ENCODE measurements around the gene RAET1E.
"Not testable (repeated sequence)": the region's sequence is repeated elsewhere in the genome, so short reads cannot be mapped to it uniquely, and the experiment has no call there.

Gene RAET1E

GRCh38 chr6:149940672-149940982 is 42.7 kb upstream of the RAET1E start:
- H3K4me3 ChIP-seq (replicated peaks; ENCODE audit: low read depth, low read length) = no peak overlapping the region

GRCh38 chr6:149939909-149940671 is 42.2 kb upstream of the RAET1E start:
- no peak for TF ChIP-seq CTCF (IDR thresholded peaks at IDR 0.05; ENCODE audit: insufficient read depth, low read length, poor library complexity, severe bottlenecking)
- Histone ChIP-seq H3K27me3 (replicated peaks; ENCODE audit: control insufficient read depth, insufficient read depth, low read length) (peaks cover 2% of the 10 kb centered on the region), H3K4me3 (replicated peaks; ENCODE audit: low read depth, low read length) (no peak overlapping the region), H3K36me3 (ENCODE audit: control insufficient read depth, insufficient read depth, low read length) (no peaks in the 10 kb centered on the region)
- no peak for DNase-seq (ENCODE audit: extremely low read depth, insufficient read length)

More at GRCh38 chr6:149940672-149940982, 42.7 kb upstream of the RAET1E start:
- Histone ChIP-seq H3K36me3 (ENCODE audit: control insufficient read depth, insufficient read depth, low read length) (no peaks in the 10 kb centered on the region), H3K27me3 (replicated peaks; ENCODE audit: control insufficient read depth, insufficient read depth, low read length) (peaks cover 2% of the 10 kb centered on the region)
- DNase-seq (ENCODE audit: extremely low read depth, insufficient read length) = no peak
- TF ChIP-seq CTCF (IDR thresholded peaks at IDR 0.05; ENCODE audit: insufficient read depth, low read length, poor library complexity, severe bottlenecking) = no peak

- Histone ChIP-seq H3K27me3 (replicated peaks; ENCODE audit: control insufficient read depth, insufficient read depth, low read length) (peaks cover 3% of the 10 kb centered on the region), H3K4me3 (replicated peaks; ENCODE audit: low read depth, low read length) (no peak overlapping the region; the same call in 1 of the 2 replicates), H3K36me3 (ENCODE audit: control insufficient read depth, insufficient read depth, low read length) (no peaks in the 10 kb centered on the region)
- TF ChIP-seq CTCF (IDR thresholded peaks at IDR 0.05; ENCODE audit: insufficient read depth, low read length, poor library complexity, severe bottlenecking) = no peak
- DNase-seq (ENCODE audit: extremely low read depth, insufficient read length) = no peak
Measured at GRCh38 chr6:149939356-149939648, 41.4 kb upstream of the RAET1E start.

- peak overlapping the region; percentile 51 for H3K4me3 ChIP-seq (replicated peaks; ENCODE audit: low read depth, low read length)
- TF ChIP-seq CTCF (IDR thresholded peaks at IDR 0.05; ENCODE audit: insufficient read depth, low read length, poor library complexity, severe bottlenecking) = no peak
Measured at GRCh38 chr6:149938571-149939355, 40.9 kb upstream of the RAET1E start.

GRCh38 chr6:149938013-149938570 is 40.2 kb upstream of the RAET1E start:
- peak; percentile 11 for TF ChIP-seq CTCF (IDR thresholded peaks at IDR 0.05; ENCODE audit: insufficient read depth, low read length, poor library complexity, severe bottlenecking)
- H3K27me3 ChIP-seq (replicated peaks; ENCODE audit: control insufficient read depth, insufficient read depth, low read length); DNase-seq (ENCODE audit: extremely low read depth, insufficient read length); H3K36me3 ChIP-seq (ENCODE audit: control insufficient read depth, insufficient read depth, low read length): not testable (repeated sequence)
- H3K4me3 ChIP-seq (replicated peaks; ENCODE audit: low read depth, low read length) = peak overlapping the region; percentile 51; the same call in 1 of the 2 replicates

More at GRCh38 chr6:149938571-149939355, 40.9 kb upstream of the RAET1E start:
- DNase-seq (ENCODE audit: extremely low read depth, insufficient read length) = peak; percentile 83
- Histone ChIP-seq H3K27me3 (replicated peaks; ENCODE audit: control insufficient read depth, insufficient read depth, low read length) (peaks cover 3% of the 10 kb centered on the region), H3K36me3 (ENCODE audit: control insufficient read depth, insufficient read depth, low read length) (no peaks in the 10 kb centered on the region)
